Breast epithelium (tissue), 3 donors: ENCODE results near the gene AKT1S1.

ENCODE experiments used
- CTCF ChIP-seq, 3 donors: fragments of 450-650 bp; IDR thresholded peaks; one replicate each; pipeline ENCODE4 v1.5.1; 2016 to 2017; ENCODE audit warnings: antibody characterized with exemption in 3 of 3, mild to moderate bottlenecking in 3 of 3, moderate library complexity in 3 of 3
- POLR2AphosphoS5 ChIP-seq, 3 donors: sonication (generic); formaldehyde crosslinking; IDR thresholded peaks; one replicate each; pipeline ENCODE4 v1.6.1; 2017; ENCODE audit warnings: antibody characterized with exemption in 3 of 3

- no peak for TF ChIP-seq CTCF (IDR thresholded peaks at IDR 0.05)
- no peak for TF ChIP-seq POLR2AphosphoS5 (IDR thresholded peaks at IDR 0.05)
Observed at GRCh38 chr19:49873834-49874233, 3.3 kb downstream of the AKT1S1 start.
